B cell (primary cell): ENCODE measurements around the gene SPACA9. TPM values are rescaled to one million over a fixed set of nuclear protein-coding genes. Genes with fewer than 3 reads are reported as not detected.
A peak's percentile ranks its signal among the peaks of the same experiment; 100 is the strongest.

Source experiments
- ATAC-seq: fragments of 200-7000 bp; cut with Tn5 transposase; one replicate; pipeline ENCODE4 v1.10.0; 2021; ENCODE audit warnings: low read depth, mild to moderate bottlenecking, moderate number of reproducible peaks, moderate library complexity
- CTCF ChIA-PET: fragments of 350-600 bp; sonication (Branson Sonifier 250); formaldehyde crosslinking; loops from one replicate; lab custom pipeline; 2021; ENCODE audit warnings: antibody characterized with exemption, inconsistent platforms; lab: Charles Lee
- POLR2A ChIA-PET: fragments of 350-600 bp; sonication (Branson Sonifier 250); formaldehyde crosslinking; loops from one replicate; lab custom pipeline; 2021; ENCODE audit warnings: antibody characterized with exemption; lab: Charles Lee
- DNase-seq: peaks from one replicate; pipeline ENCODE4 v3.0.0; 2013
- H2AFZ ChIP-seq: 2 replicates; pipeline ENCODE4 v1.6.1; 2012; ENCODE audit warnings: mild to moderate bottlenecking, low read depth, low read length; ENCODE audit not compliant: insufficient read depth, poor library complexity, severe bottlenecking
- H3K27ac ChIP-seq, 2 donors: 1 replicate in 1 of 2; 2 replicates in 1 of 2; pipeline ENCODE4 v1.5.1; 2012 to 2013; ENCODE audit warnings: low read length in 2 of 2, mild to moderate bottlenecking in 2 of 2, moderate library complexity in 1 of 2
- H3K27me3 ChIP-seq, 4 experiments: fragments of 200-600 bp in 1 of 4; sonication (generic) in 1 of 4; replicated peaks in 1 of 4; 1 replicate in 2 of 4; 2 replicates in 2 of 4; pipeline versions ENCODE4 v1.6.1 to v1.7.0; 2013 to 2016; ENCODE audit warnings: low read length in 3 of 4, mild to moderate bottlenecking in 2 of 4, mixed read lengths in 1 of 4, moderate library complexity in 1 of 4; ENCODE audit not compliant: insufficient read depth in 4 of 4, control insufficient read depth in 3 of 4; ENCODE audit errors: control extremely low read depth in 1 of 4
- H3K36me3 ChIP-seq, 2 experiments: replicated peaks in 1 of 2; 1 replicate in 1 of 2; 2 replicates in 1 of 2; pipeline versions ENCODE4 v1.6.1 to v1.7.1; 2013; ENCODE audit warnings: low read length in 1 of 2; ENCODE audit not compliant: insufficient read depth in 2 of 2, control insufficient read depth in 1 of 2; ENCODE audit errors: control extremely low read depth in 1 of 2, extremely low read depth in 1 of 2
- H3K4me1 ChIP-seq, 2 donors: fragments of 200-600 bp in 1 of 2; sonication (generic) in 1 of 2; 1 replicate in 1 of 2; 2 replicates in 1 of 2; pipeline versions ENCODE4 v1.5.1 to v1.6.1; 2013 to 2017; ENCODE audit warnings: low read length in 2 of 2; ENCODE audit not compliant: control insufficient read depth in 2 of 2, insufficient read depth in 2 of 2
- H3K4me2 ChIP-seq: replicated peaks from 2 replicates; pipeline ENCODE3; 2012; ENCODE audit warnings: mild to moderate bottlenecking, low read depth, low read length; ENCODE audit not compliant: poor library complexity, severe bottlenecking
- H3K4me3 ChIP-seq, 5 experiments: fragments of 200-600 bp in 1 of 5; sonication (generic) in 1 of 5; 1 replicate in 3 of 5; 2 replicates in 2 of 5; pipeline versions ENCODE4 v1.5.1 to v1.7.0; 2011 to 2016; ENCODE audit warnings: low read length in 4 of 5, mild to moderate bottlenecking in 4 of 5, low read depth in 2 of 5, control low read depth in 1 of 5, moderate library complexity in 1 of 5; ENCODE audit not compliant: insufficient read depth in 1 of 5; ENCODE audit errors: control extremely low read depth in 1 of 5, extremely low read depth in 1 of 5
- H3K79me2 ChIP-seq: fragments of 200-600 bp; sonication (generic); one replicate; pipeline ENCODE4 v1.6.0; 2016; ENCODE audit warnings: low read length; ENCODE audit not compliant: control insufficient read depth, insufficient read depth
- H3K9ac ChIP-seq: fragments of 200-600 bp; sonication (generic); 2 replicates; pipeline ENCODE4 v1.6.1; 2017; ENCODE audit warnings: mild to moderate bottlenecking, low read length, moderate library complexity
- H3K9me3 ChIP-seq, 3 donors: one replicate each; pipeline versions ENCODE4 v1.6.1 to v1.7.1; 2013; ENCODE audit warnings: low read length in 2 of 3; ENCODE audit not compliant: control insufficient read depth in 2 of 3, insufficient read depth in 1 of 3; ENCODE audit errors: control extremely low read depth in 1 of 3
- H4K20me1 ChIP-seq: 2 replicates; pipeline ENCODE4 v1.6.0; 2012; ENCODE audit warnings: mild to moderate bottlenecking, low read length; ENCODE audit not compliant: insufficient read depth, control insufficient read depth, poor library complexity, severe bottlenecking
- H3K27ac Mint-ChIP-seq: one replicate; pipeline ENCODE4 v1.8.0; 2021; ENCODE audit warnings: mixed read lengths
- H3K27me3 Mint-ChIP-seq: one replicate; pipeline ENCODE4 v1.8.0; 2021; ENCODE audit warnings: mixed read lengths
- H3K4me1 Mint-ChIP-seq: one replicate; pipeline ENCODE4 v1.8.0; 2021; ENCODE audit warnings: mixed read lengths
- H3K4me3 Mint-ChIP-seq: one replicate; pipeline ENCODE4 v1.8.0; 2021; ENCODE audit warnings: mixed read lengths
- H3K9me3 Mint-ChIP-seq: one replicate; pipeline ENCODE4 v1.8.0; 2022; ENCODE audit warnings: mixed read lengths; ENCODE audit not compliant: insufficient read depth
- CTCF ChIP-seq: fragments of 200-600 bp; IDR thresholded peaks from one replicate; pipeline ENCODE4 v1.8.0; 2022; ENCODE audit warnings: antibody characterized with exemption, mild to moderate bottlenecking
- EZH2 ChIP-seq: IDR thresholded peaks from 2 replicates; pipeline ENCODE4 v1.6.1; 2012; ENCODE audit warnings: borderline replicate concordance, low read depth, mild to moderate bottlenecking, moderate library complexity, low read length; ENCODE audit not compliant: insufficient read depth, poor library complexity, severe bottlenecking
- WGBS: methylation state at CpG from one replicate; pipeline ENCODE4 v1.1.5; 2013; ENCODE audit warnings: missing lambda C conversion rate; ENCODE audit not compliant: insufficient coverage; 5-methylcytosine and 5-hydroxymethylcytosine counted together
- intact Hi-C: fragments of 100-400 bp; cut with micrococcal nuclease; formaldehyde crosslinking; loops from one replicate; pipeline ENCODE4 v1.10.0; 2022
- polyA plus RNA-seq: library from polyadenylated mRNA; depleted of rRNA; stranded (reverse); fragments of >200 nt; gene quantifications from 2 replicates; pipeline ENCODE4 v1.2.3, GENCODE V29; 2012
- total RNA-seq, 2 donors: library from RNA; stranded (reverse); fragments of 120-200 nt in 1 of 2; gene quantifications; 1 replicate in 1 of 2; 2 replicates in 1 of 2; pipeline versions ENCODE4 v1.2.3 to v1.2.4, GENCODE V29; 2013 to 2022

Gene SPACA9
- total and polyA plus RNA-seq, 2 donors (not counting 1 experiment from before 2014, with no cell fraction given), result 2.8 to 4.5 TPM

- ATAC-seq, result peak; percentile 85
- ChIA-PET POLR2A (interaction anchor here (0.8 kb wide), 1 partner anchor 27 kb away, joined by 3 read pairs; no protein-coding TSS in a partner anchor), CTCF (interaction anchor here (1.2 to 1.8 kb wide), 3 partner anchors 23 to 109 kb away, joined by 3 to 6 read pairs (median 4); no protein-coding TSS in a partner anchor)
- H3K4me2 ChIP-seq, result peak within 1 kb of the TSS; percentile 96
- peaks cover 24% of the 10 kb centered on the region for H3K4me1 Mint-ChIP-seq
- DNase-seq, result peak; percentile 90
- H3K4me3 ChIP-seq, result peak within 1 kb of the TSS; percentile 64 to 99 (median 94)
- peak within 1 kb of the TSS; percentile 91 for H3K27ac Mint-ChIP-seq
- no peaks in the 10 kb centered on the region for H3K79me2 ChIP-seq
- peak within 1 kb of the TSS; percentile 51 to 81 for H3K27ac ChIP-seq
- no peaks in the 10 kb centered on the region for H4K20me1 ChIP-seq
- no peaks in the 10 kb centered on the region for H3K9me3 Mint-ChIP-seq
- intact Hi-C loops, result loop anchor here (1.0 to 2.0 kb wide), 3 partner anchors 10 to 67 kb away; partner anchors contain the start of gene TSC1
- no peaks in the 10 kb centered on the region for H3K36me3 ChIP-seq
- H3K27me3 Mint-ChIP-seq, result no peaks in the 10 kb centered on the region
- H3K9ac ChIP-seq, result peak within 1 kb of the TSS; percentile 98
- peaks cover 16 to 29% of the 10 kb centered on the region in 2 donors for H3K4me1 ChIP-seq
- peak within 1 kb of the TSS; percentile 89 for H3K4me3 Mint-ChIP-seq
- H3K9me3 ChIP-seq, result no peaks in the 10 kb centered on the region
- no peak for TF ChIP-seq CTCF
- TF ChIP-seq EZH2, result no peak
- H3K27me3 ChIP-seq, result no peaks in the 10 kb centered on the region
- 2% methylated on average over 87 of the region's 89 CpGs for whole genome bisulfite sequencing
- H2AFZ ChIP-seq, result peak within 1 kb of the TSS; percentile 100
These were observed 639 bp upstream of the SPACA9 start, which contains the start of gene AK8 for GRCh38 chr9:132877824-132878694. Gene AK8, minus strand, starts transcription at chr9:132878284. Its CDS starts 29 bp downstream, at chr9:132878255.
